ACC112 (cell line): Measurements from ENCODE around the gene ST7.

ENCODE experiments used
- H2AFZ ChIP-seq: fragments of 200-600 bp; sonication (generic); one replicate; pipeline ENCODE4 v1.6.0; 2017; ENCODE audit warnings: antibody characterized with exemption, low read length; ENCODE audit not compliant: unreplicated experiment
- H3K27ac ChIP-seq: fragments of 200-600 bp; sonication (generic); 2 replicates; pipeline ENCODE4 v1.5.1; 2014; ENCODE audit warnings: low read depth, mild to moderate bottlenecking, antibody characterized with exemption, low read length, moderate library complexity
- H3K27me3 ChIP-seq: fragments of 200-600 bp; sonication (generic); 2 replicates; pipeline ENCODE4 v1.6.1; 2014; ENCODE audit warnings: mild to moderate bottlenecking, antibody characterized with exemption, low read length, moderate library complexity, mixed read lengths; ENCODE audit not compliant: insufficient read depth
- H3K36me3 ChIP-seq: fragments of 200-600 bp; sonication (generic); 2 replicates; pipeline ENCODE4 v1.6.1; 2016; ENCODE audit warnings: mild to moderate bottlenecking, antibody characterized with exemption, low read length, moderate library complexity, mixed read lengths; ENCODE audit not compliant: insufficient read depth
- H3K4me1 ChIP-seq: fragments of 200-600 bp; sonication (generic); one replicate; pipeline ENCODE4 v1.6.1; 2016; ENCODE audit warnings: low read length, mixed read lengths; ENCODE audit not compliant: insufficient read depth, unreplicated experiment, control insufficient read depth
- H3K4me3 ChIP-seq: fragments of 200-600 bp; sonication (generic); 2 replicates; pipeline ENCODE4 v1.5.1; 2014; ENCODE audit warnings: mild to moderate bottlenecking, low read depth, low read length
- H3K79me2 ChIP-seq: fragments of 200-600 bp; sonication (generic); one replicate; pipeline ENCODE4 v1.6.0; 2016; ENCODE audit warnings: low read length; ENCODE audit not compliant: control insufficient read depth, unreplicated experiment, insufficient read depth

The ST7 gene

DNA sequence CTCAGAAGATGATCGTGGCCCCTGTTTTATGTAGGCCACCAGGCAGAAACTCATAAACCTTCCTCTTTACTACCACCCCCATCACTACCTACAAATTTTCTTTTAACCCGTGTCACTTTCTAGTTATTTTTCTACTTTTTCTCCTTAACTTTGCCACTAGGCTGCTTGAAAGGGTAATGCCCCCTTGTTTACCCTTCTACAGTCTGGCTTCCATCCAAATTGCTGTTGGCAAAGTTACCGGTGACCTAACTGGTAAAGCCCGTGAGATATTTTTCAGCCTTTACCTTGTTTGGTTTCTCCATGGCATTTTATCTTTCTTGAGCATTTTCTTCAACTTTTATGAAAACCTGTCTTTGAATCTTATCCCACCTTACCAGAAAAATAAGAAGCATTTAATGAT lies 216.6 kb downstream of the ST7 start:
- Histone ChIP-seq H3K36me3 (no peaks in the 10 kb centered on the region), H3K27ac (no peak overlapping the region), H3K4me1 (peaks cover 3% of the 10 kb centered on the region), H3K4me3 (no peak overlapping the region), H3K79me2 (no peaks in the 10 kb centered on the region), H2AFZ (no peak overlapping the region), H3K27me3 (no peaks in the 10 kb centered on the region)

DNA sequence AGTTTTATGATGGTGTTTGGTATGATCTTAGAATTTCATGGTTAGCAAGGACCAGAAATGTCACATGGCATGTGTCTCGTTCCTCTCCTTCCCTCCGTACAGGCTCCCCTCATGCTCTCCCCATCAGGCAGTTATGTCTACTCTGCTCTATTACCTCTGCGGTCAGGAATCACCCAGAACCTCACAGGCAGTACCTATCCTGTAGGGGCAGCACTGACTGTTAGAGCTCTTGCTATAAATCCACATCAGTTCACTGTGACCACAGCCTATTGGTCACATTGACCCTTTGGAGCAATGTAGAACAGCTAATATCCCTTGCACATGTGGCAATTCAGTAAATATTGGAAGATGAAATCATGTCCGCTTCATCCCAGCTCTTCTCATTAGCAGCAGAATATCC lies 217.8 kb downstream of the ST7 start:
- Histone ChIP-seq H3K4me3 (no peak overlapping the region), H3K27me3 (no peaks in the 10 kb centered on the region), H3K36me3 (no peaks in the 10 kb centered on the region), H3K4me1 (no peaks in the 10 kb centered on the region), H3K27ac (no peak overlapping the region), H2AFZ (no peak overlapping the region), H3K79me2 (no peaks in the 10 kb centered on the region)

DNA sequence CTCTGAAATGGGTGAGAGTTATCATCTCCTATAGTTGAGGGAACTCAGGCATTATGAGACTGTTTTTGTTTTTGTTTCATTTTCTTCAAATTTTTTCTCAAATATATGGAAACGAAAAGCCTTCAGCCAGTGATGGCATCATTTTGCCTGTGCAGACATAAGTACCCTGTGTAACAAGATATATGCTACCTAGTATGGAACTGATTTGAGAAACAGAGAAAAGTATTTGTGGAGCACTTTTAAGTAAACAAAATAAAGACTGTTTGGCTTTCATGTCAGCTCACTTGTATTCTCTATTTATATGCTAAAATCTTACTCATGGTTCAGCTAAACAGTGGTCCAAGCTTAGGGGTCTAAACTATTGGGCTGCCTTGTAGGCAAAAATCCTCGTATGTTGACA lies 219.0 kb downstream of the ST7 start:
- Histone ChIP-seq H3K4me1 (no peaks in the 10 kb centered on the region), H3K36me3 (no peaks in the 10 kb centered on the region)

DNA sequence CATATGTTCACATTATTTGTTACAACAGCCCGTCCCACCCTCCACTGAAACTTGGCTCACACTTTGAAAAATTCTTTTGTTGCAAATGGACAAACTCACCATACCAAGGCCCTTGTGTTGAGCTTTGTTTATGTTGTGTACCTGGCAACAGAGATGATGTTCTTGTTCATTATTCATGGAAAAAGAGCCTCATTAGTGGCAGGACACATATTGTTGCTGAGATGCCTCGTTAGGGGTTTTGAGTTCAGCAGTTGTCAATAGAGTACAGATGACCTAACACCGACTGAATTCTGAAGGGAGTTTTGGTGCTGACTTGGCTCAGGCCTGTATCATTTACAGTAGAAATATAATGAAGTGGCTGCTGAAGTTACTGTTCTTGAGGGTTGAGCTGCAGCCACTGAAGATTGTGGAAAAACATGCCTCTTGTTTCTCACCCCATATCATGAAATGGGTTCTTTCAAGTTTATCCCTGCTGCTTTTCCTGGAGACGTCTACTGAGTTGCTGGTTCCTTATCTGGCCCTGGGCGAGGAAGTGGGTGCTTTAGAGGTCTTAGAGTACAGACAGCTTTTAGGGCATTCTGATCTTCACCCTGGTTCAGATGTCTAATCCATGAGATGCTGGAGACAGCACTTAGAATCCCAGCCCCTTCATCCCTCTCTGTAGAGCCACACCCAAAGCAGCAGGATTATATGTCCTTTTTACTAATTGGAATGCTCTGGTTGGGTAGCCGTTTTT lies 219.9 kb downstream of the ST7 start:
- no peak overlapping the region for H3K27ac ChIP-seq
- no peaks in the 10 kb centered on the region for H3K27me3 ChIP-seq
- H2AFZ ChIP-seq: no peak overlapping the region
- no peak overlapping the region for H3K4me3 ChIP-seq
- H3K4me1 ChIP-seq: no peaks in the 10 kb centered on the region
- no peaks in the 10 kb centered on the region for H3K36me3 ChIP-seq
- no peaks in the 10 kb centered on the region for H3K79me2 ChIP-seq

More for the DNA sequence above, 219.0 kb downstream of the ST7 start:
- Histone ChIP-seq H3K27me3 (no peaks in the 10 kb centered on the region), H3K27ac (no peak overlapping the region), H3K4me3 (no peak overlapping the region), H3K79me2 (no peaks in the 10 kb centered on the region), H2AFZ (no peak overlapping the region)

DNA sequence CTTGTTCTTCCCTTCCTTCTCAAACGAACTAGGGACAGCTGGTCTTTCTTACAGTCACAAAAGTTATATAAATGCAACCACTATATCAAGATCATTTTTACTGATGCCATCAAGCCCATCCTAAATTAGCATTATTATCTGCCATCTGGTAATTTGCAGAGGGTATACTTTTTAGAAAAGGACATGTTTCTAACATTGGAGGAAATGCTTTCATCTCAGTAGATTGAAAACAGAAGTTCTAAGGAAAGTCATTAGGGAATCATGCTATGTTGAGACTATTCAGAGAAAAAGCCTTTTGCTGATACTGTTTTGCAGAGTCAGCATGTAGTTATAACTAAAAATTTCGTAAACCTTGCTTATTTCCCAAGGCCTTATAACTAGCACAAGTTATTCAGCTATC lies 222.9 kb downstream of the ST7 start:
- Histone ChIP-seq H3K27ac (no peak overlapping the region), H3K4me3 (no peak overlapping the region), H2AFZ (no peak overlapping the region), H3K79me2 (no peaks in the 10 kb centered on the region), H3K36me3 (no peaks in the 10 kb centered on the region), H3K27me3 (no peaks in the 10 kb centered on the region), H3K4me1 (no peaks in the 10 kb centered on the region)

DNA sequence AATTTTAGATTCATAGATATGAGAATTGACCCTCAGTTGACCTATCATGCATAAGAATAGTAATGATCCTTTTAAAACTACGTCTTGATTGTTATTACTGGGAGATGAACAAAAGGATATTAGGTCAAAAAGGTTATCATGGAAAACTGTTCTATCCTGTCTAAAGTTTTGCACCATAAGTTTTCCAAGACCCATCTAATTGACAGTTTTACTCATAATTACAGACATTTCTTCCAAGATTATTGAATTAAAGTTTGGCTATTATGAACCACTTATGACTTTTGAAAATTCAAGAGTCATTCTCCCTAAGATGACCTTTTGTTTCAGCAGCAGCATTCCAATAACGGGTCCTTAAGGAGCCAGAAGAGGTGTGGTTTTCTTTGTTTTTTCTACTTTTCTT lies 225.3 kb downstream of the ST7 start:
- no peak overlapping the region for H3K27ac ChIP-seq
- H3K36me3 ChIP-seq: no peaks in the 10 kb centered on the region
- no peaks in the 10 kb centered on the region for H3K27me3 ChIP-seq
- no peaks in the 10 kb centered on the region for H3K4me1 ChIP-seq
- H3K4me3 ChIP-seq: no peak overlapping the region
- no peak overlapping the region for H2AFZ ChIP-seq
- no peaks in the 10 kb centered on the region for H3K79me2 ChIP-seq

DNA sequence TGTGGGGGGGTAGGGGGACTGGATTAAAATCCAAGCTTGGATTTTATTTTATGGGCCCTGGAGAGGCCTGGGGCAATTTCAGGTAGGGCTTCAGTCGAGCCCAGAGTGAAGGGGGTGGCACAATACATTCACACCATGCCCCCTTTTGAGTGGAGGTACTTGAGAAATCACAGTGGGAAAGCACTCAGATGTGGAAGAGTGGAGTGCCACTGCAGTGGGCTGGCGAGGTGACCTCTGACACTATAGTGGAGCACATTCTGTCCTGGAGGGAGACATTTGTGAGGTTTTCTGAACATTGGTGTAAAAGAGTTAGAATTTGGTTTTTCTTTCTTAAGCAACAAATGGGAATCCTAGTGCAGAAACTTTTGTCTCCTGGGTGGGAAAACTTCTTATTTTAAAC lies 226.4 kb downstream of the ST7 start:
- no peaks in the 10 kb centered on the region for H3K36me3 ChIP-seq
- no peak overlapping the region for H2AFZ ChIP-seq
- H3K79me2 ChIP-seq: no peaks in the 10 kb centered on the region
- H3K27me3 ChIP-seq: no peaks in the 10 kb centered on the region
- no peak overlapping the region for H3K27ac ChIP-seq
- H3K4me3 ChIP-seq: no peak overlapping the region
- no peaks in the 10 kb centered on the region for H3K4me1 ChIP-seq

DNA sequence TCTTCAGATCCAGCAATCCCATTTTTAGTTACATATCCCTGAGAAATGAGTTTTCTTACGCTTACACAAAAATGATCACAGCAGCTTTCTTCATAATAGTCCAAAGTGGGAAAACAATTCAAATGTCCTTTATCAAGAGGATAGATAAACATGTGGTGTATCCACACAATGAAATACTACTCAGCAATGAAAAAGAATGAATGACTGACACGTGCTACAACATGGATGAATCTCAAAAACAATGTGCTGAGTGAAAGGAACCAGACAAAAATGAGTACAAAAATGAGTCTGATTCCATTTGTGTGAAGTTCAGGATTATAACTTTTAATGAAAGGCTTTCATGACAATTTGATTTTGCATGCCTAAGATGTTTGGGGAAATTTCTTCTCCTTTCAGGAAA lies 230.4 kb downstream of the ST7 start:
- Histone ChIP-seq H3K36me3 (no peaks in the 10 kb centered on the region), H2AFZ (no peak overlapping the region), H3K27ac (no peak overlapping the region), H3K4me3 (no peak overlapping the region), H3K79me2 (no peaks in the 10 kb centered on the region), H3K27me3 (no peaks in the 10 kb centered on the region), H3K4me1 (peaks cover 21% of the 10 kb centered on the region)

DNA sequence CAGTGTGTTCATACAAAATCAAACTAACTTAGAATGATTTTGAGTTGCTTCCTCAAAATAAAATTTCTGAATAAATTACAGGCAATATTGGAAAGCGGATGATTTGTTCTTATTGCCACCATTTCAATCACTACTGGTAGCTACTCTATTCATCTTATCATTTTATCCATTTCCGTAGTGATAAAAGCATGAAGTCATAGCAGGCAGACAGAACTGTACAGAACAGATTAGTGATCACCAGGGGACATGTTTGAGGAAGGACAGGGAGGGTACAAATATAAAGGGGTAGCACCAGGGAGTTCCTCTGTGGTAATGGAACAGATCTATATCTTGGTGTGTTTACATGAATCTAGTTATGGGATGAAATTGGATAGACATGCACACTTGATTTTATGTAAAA lies 231.1 kb downstream of the ST7 start:
- no peaks in the 10 kb centered on the region for H3K27me3 ChIP-seq
- no peaks in the 10 kb centered on the region for H3K79me2 ChIP-seq
- H3K4me3 ChIP-seq: no peak overlapping the region
- no peaks in the 10 kb centered on the region for H3K36me3 ChIP-seq
- H3K27ac ChIP-seq: no peak overlapping the region
- H2AFZ ChIP-seq: no peak overlapping the region
- H3K4me1 ChIP-seq: peaks cover 21% of the 10 kb centered on the region

DNA sequence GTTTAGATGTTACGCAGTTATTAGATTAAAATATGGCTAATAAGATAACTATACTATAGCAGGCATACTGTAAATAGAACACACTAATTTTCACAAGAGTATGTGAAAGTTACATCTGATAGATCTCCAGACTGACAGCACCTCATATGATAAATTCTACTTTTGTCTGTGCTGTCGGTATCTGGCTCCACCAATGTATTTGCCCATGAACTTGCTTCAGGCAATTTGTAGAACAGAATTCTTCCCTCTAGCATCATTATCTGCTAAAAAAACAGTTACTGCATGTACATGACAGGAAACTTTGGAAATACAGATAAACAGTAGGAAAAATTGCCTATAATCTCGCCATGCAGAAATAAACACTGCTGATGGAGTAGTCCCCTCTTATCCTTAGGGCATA lies 231.8 kb downstream of the ST7 start:
- no peaks in the 10 kb centered on the region for H3K36me3 ChIP-seq

DNA sequence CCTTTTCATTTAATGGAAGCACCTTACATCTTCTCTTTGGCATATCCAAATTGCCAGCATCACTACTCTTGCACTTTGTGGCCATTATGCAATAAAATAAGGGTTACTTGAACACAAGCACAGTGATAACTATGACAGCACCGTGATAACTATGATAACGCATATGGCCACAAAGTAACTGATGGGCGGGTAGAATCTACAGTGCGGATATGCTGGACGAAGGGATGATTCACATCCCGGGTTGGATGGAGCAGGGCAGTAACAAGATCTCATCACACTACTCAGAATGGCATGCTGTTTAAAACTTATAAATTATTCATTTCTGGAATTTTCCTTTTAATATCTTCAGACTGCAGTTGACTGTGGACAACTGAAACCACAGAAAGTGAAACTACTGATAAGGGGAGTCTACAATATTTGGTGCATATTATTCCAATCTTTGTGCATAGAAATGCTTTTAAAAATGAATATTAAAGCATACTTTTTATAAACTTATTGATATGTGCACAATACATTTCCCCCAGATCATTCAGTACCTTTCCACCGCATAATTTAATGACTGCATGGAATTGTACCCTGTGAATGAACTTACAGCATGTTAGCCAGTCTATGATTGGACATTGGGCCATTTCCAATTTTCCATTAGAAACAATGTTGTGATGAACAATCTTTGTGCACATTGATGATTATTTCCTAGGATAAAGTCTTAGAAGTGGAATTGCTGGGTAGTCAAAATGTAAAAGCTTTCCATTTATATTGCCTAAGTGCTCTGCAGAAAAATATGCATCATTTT lies 233.1 kb downstream of the ST7 start:
- H3K36me3 ChIP-seq: no peaks in the 10 kb centered on the region; the same call in 1 of the 2 replicates
- H2AFZ ChIP-seq: no peak overlapping the region
- H3K27me3 ChIP-seq: no peaks in the 10 kb centered on the region
- peaks cover 21% of the 10 kb centered on the region for H3K4me1 ChIP-seq
- peak overlapping the region; percentile 48 for H3K27ac ChIP-seq
- H3K4me3 ChIP-seq: peak overlapping the region; percentile 60
- H3K79me2 ChIP-seq: no peaks in the 10 kb centered on the region

More for the DNA sequence above, 231.8 kb downstream of the ST7 start:
- Histone ChIP-seq H3K4me1 (peaks cover 21% of the 10 kb centered on the region), H2AFZ (no peak overlapping the region), H3K27me3 (no peaks in the 10 kb centered on the region), H3K4me3 (no peak overlapping the region), H3K79me2 (no peaks in the 10 kb centered on the region), H3K27ac (no peak overlapping the region)
